HepG2 (cell line): ENCODE results near the gene CLDN19. TPM values are rescaled to one million over a fixed set of nuclear protein-coding genes. Genes with fewer than 3 reads are reported as not detected.
A peak's percentile ranks its signal among the peaks of the same experiment; 100 is the strongest.

Source experiments
- ARHGAP35 ChIP-seq: sonication (generic); formaldehyde crosslinking; IDR thresholded peaks from 2 replicates; pipeline ENCODE4 v1.9.0; 2022; ENCODE audit warnings: mild to moderate bottlenecking, inconsistent platforms, moderate library complexity, missing genetic modification reagents, borderline replicate concordance
- ARID2 ChIP-seq: sonication (generic); formaldehyde crosslinking; IDR thresholded peaks from 2 replicates; pipeline ENCODE4 v1.8.1; 2022; ENCODE audit warnings: mild to moderate bottlenecking, missing genetic modification reagents, borderline replicate concordance
- CAMTA2 ChIP-seq: sonication (generic); formaldehyde crosslinking; IDR thresholded peaks from 2 replicates; pipeline ENCODE4 v1.4.0; 2020; ENCODE audit warnings: mild to moderate bottlenecking, missing genetic modification reagents, borderline replicate concordance
- GABPA ChIP-seq, 2 experiments: IDR thresholded peaks; 2 replicates each; pipeline ENCODE4 v1.6.1; 2011 to 2016; ENCODE audit warnings: low read depth in 2 of 2, low read length in 1 of 2, missing biosample characterization in 1 of 2, missing genetic modification characterization in 1 of 2
- HHEX ChIP-seq: IDR thresholded peaks from 2 replicates; pipeline ENCODE4 v1.6.1; 2016; ENCODE audit warnings: control low read depth
- IKZF1 ChIP-seq: fragments of 450-650 bp; IDR thresholded peaks from 2 replicates; pipeline ENCODE4 v1.7.1; 2016
- KDM2A ChIP-seq: sonication (generic); formaldehyde crosslinking; IDR thresholded peaks from 2 replicates; pipeline ENCODE4 v1.4.0; 2020; ENCODE audit warnings: low read depth, missing genetic modification reagents, borderline replicate concordance
- MAFG ChIP-seq: sonication (generic); formaldehyde crosslinking; IDR thresholded peaks from 2 replicates; pipeline ENCODE4 v1.5.1; 2020; ENCODE audit warnings: mild to moderate bottlenecking, missing genetic modification reagents
- MYC ChIP-seq: sonication (generic); formaldehyde crosslinking; IDR thresholded peaks from 2 replicates; pipeline ENCODE4 v1.9.0; 2021; ENCODE audit warnings: missing genetic modification reagents, borderline replicate concordance
- NFYC ChIP-seq: IDR thresholded peaks from 2 replicates; pipeline ENCODE4 v1.6.1; 2016; ENCODE audit warnings: missing genetic modification reagents, missing compliant biosample characterization
- PRDM4 ChIP-seq: sonication (generic); formaldehyde crosslinking; IDR thresholded peaks from 2 replicates; pipeline ENCODE4 v1.9.0; 2021; ENCODE audit warnings: missing genetic modification reagents, borderline replicate concordance
- RFX3 ChIP-seq: IDR thresholded peaks from 2 replicates; pipeline ENCODE4 v1.6.1; 2016; ENCODE audit warnings: missing biosample characterization, missing genetic modification reagents
- SNAPC5 ChIP-seq: sonication (generic); formaldehyde crosslinking; IDR thresholded peaks from 2 replicates; pipeline ENCODE4 v1.8.1; 2023; ENCODE audit warnings: mild to moderate bottlenecking, missing genetic modification reagents, borderline replicate concordance
- USF2 ChIP-seq, 2 experiments: sonication (generic) in 1 of 2; formaldehyde crosslinking in 1 of 2; IDR thresholded peaks; 2 replicates each; pipeline versions ENCODE4 v1.5.1 to v1.6.1; 2011 to 2020; ENCODE audit warnings: borderline replicate concordance in 1 of 2, low read depth in 1 of 2, low read length in 1 of 2, mild to moderate bottlenecking in 1 of 2, missing genetic modification reagents in 1 of 2, moderate library complexity in 1 of 2
- XBP1 ChIP-seq: sonication (generic); formaldehyde crosslinking; IDR thresholded peaks from 2 replicates; pipeline ENCODE4 v1.5.0; 2020; ENCODE audit warnings: missing genetic modification reagents
- ZBTB43 ChIP-seq: sonication (generic); formaldehyde crosslinking; conservative IDR thresholded peaks from 2 replicates; pipeline ENCODE4 v1.4.0; 2020; ENCODE audit warnings: missing genetic modification reagents
- ZFAT ChIP-seq: sonication (generic); formaldehyde crosslinking; conservative IDR thresholded peaks from 2 replicates; pipeline ENCODE4 v1.8.1; 2023; ENCODE audit warnings: missing genetic modification reagents, inconsistent platforms
- ZNF296 ChIP-seq: sonication (generic); formaldehyde crosslinking; conservative IDR thresholded peaks from 2 replicates; pipeline ENCODE4 v1.5.0; 2020; ENCODE audit warnings: mild to moderate bottlenecking, missing genetic modification reagents
- ZNF460 ChIP-seq: sonication (generic); formaldehyde crosslinking; IDR thresholded peaks from 2 replicates; pipeline ENCODE4 v1.5.1; 2020; ENCODE audit warnings: missing genetic modification reagents, mild to moderate bottlenecking, borderline replicate concordance
- ZNF547 ChIP-seq: sonication (generic); formaldehyde crosslinking; IDR thresholded peaks from 2 replicates; pipeline ENCODE4 v1.5.1; 2020; ENCODE audit warnings: mild to moderate bottlenecking, missing genetic modification reagents
- ZNF552 ChIP-seq: sonication (generic); formaldehyde crosslinking; IDR thresholded peaks from 2 replicates; pipeline ENCODE4 v1.9.0; 2022; ENCODE audit warnings: missing genetic modification reagents, mild to moderate bottlenecking, borderline replicate concordance
- polyA plus RNA-seq, 8 experiments: library from polyadenylated mRNA; depleted of rRNA in 3 of 8; stranded (reverse) in 7 of 8; unstranded in 1 of 8; fragments of >200 nt; fragmentation: Illumina TruSeq in 4 of 8; extraction: Trizol in 4 of 8; gene quantifications; 2 replicates each; pipeline versions ENCODE4 v1.2.1 to v1.2.3, GENCODE V29; 2011 to 2016; ENCODE audit warnings: low read depth in 4 of 8, missing spikeins in 1 of 8, mixed read lengths in 1 of 8; ENCODE audit not compliant: insufficient read depth in 1 of 8
- total RNA-seq, 5 experiments: library from RNA; depleted of rRNA; stranded (reverse); fragments of >200 nt; fragmentation: Illumina TruSeq; extraction: Trizol; gene quantifications; 2 replicates each; pipeline ENCODE4 v1.2.3, GENCODE V29; 2016; ENCODE audit warnings: low read depth in 1 of 5

Gene CLDN19
- total and polyA plus RNA-seq, 2 of the 13 experiments (the other 11 are each of a cell fraction or from before 2014, with no cell fraction given), result 5.0 to 7.6 TPM

- TF ChIP-seq PRDM4, result no peak
- no peak for TF ChIP-seq ZBTB43 (CRISPR knock-in tag)
- TF ChIP-seq GABPA (IDR thresholded peaks at IDR 0.05; ENCODE audit: low read depth, low read length), result no peak
- TF ChIP-seq GABPA (CRISPR knock-in tag; IDR thresholded peaks at IDR 0.05; ENCODE audit: low read depth), result peak; percentile 38; the same call in 1 of the 2 replicates
- TF ChIP-seq ARHGAP35, result no peak
- TF ChIP-seq MYC (CRISPR knock-in tag), result no peak
- no peak for TF ChIP-seq ZNF296 (CRISPR knock-in tag)
- no peak for TF ChIP-seq HHEX (CRISPR knock-in tag)
- no peak for TF ChIP-seq USF2 (IDR thresholded peaks at IDR 0.05; ENCODE audit: low read depth, low read length)
- TF ChIP-seq USF2 (CRISPR knock-in tag; IDR thresholded peaks at IDR 0.05; ENCODE audit: borderline replicate concordance), result no peak
- no peak for TF ChIP-seq MAFG (CRISPR knock-in tag)
- TF ChIP-seq NFYC (CRISPR knock-in tag), result no peak
- TF ChIP-seq ZNF460 (CRISPR knock-in tag), result no peak
- no peak for TF ChIP-seq RFX3
- peak; percentile 59; the same call in 1 of the 2 replicates for TF ChIP-seq KDM2A (CRISPR knock-in tag)
- no peak for TF ChIP-seq IKZF1
- no peak for TF ChIP-seq ZFAT (CRISPR knock-in tag)
- TF ChIP-seq ZNF547 (CRISPR knock-in tag), result 0 out of 2 replicates have a peak, but pooled peaks have one; percentile 24
- TF ChIP-seq ZNF552 (CRISPR knock-in tag), result no peak
- TF ChIP-seq CAMTA2 (CRISPR knock-in tag), result no peak; the same call in 1 of the 2 replicates
- TF ChIP-seq SNAPC5 (CRISPR knock-in tag), result 0 out of 2 replicates have a peak, but pooled peaks have one; percentile 67
- no peak; the same call in 1 of the 2 replicates for TF ChIP-seq ARID2
- no peak for TF ChIP-seq XBP1 (CRISPR knock-in tag)
Measured at GRCh38 chr1:42765832-42766740, 26.1 kb upstream of the CLDN19 start (continued).
